VCaP (cell line): Measurements from ENCODE around the gene RBM38.

Experiments used
- H3K27ac ChIP-seq: fragments of 450-650 bp; 2 replicates; pipeline ENCODE4 v1.5.1; 2017
- TF ChIP-seq, protein P1 (sequence below): fragments of 450-650 bp; conservative IDR thresholded peaks from 2 replicates; pipeline ENCODE4 v1.5.1; 2017; ENCODE audit warnings: mild to moderate bottlenecking, moderate library complexity

RBM38 gene

DNA sequence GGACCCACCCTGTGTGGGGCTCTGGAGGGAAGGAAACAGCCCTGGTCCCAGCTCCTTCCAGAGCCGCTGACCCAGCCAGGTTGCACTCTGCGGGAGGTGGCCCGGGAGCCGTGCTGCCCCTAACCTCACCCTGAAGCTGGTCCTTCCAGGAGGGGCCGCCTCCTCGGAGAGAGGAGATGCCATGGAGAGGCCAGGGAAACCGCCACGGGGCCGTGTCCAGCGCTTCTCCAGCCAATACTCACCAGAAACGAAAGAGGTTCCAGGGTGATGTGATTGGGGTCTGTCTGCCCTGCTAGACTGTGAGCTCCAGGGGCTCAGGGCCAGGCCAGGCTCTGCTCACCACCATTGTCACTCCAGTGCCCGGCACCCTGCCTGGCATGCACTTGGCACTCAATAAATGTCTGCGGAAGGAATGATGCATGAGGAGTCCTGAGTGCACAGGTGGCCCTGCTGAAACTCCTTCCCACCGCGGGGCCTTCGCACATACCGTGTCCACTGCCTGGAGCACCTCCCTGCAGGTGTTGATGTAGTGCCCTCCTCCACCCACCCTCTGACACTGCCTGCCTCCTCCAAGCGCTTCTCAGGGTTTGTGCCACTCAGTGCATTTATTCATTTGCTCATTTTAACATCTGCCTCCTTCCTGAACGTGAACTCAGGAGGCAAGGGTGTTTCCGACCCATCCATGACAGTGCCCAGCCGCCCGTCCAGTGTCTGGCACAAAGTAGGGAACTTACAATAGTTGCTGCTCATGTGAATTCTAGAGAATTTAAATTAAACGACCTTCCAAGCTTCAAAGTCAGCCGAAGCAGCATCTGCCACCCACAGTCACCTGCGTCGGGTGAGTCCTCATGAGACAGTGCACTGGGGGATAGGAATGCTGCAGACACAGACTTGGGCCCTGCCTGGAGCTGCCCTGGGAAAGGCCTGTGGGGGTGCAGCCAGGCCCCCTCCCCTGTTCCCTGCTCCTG lies 30.3 kb downstream of the RBM38 start:
- no peak overlapping the region for H3K27ac ChIP-seq
- TF ChIP-seq, protein P1, sequence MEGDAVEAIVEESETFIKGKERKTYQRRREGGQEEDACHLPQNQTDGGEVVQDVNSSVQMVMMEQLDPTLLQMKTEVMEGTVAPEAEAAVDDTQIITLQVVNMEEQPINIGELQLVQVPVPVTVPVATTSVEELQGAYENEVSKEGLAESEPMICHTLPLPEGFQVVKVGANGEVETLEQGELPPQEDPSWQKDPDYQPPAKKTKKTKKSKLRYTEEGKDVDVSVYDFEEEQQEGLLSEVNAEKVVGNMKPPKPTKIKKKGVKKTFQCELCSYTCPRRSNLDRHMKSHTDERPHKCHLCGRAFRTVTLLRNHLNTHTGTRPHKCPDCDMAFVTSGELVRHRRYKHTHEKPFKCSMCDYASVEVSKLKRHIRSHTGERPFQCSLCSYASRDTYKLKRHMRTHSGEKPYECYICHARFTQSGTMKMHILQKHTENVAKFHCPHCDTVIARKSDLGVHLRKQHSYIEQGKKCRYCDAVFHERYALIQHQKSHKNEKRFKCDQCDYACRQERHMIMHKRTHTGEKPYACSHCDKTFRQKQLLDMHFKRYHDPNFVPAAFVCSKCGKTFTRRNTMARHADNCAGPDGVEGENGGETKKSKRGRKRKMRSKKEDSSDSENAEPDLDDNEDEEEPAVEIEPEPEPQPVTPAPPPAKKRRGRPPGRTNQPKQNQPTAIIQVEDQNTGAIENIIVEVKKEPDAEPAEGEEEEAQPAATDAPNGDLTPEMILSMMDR, result no peak

DNA sequence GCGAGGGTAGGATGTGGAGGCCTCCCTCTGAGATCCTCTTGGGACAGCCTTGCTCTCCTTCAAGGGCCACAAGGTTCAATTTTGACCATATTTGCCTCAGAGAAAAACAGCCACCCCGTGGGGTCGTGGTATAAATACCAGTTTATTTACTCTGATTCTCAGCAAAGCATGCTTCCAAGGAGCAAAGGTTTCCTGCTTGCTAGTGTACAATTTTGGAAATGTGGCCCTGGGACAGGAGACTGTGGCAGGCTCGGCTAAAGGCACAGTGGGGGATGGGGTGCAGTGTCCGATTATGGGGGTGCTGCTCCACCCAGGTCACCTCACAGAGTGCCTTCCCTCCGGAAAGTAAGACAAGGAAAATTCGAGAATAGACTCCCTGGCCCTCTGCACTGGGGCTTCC lies 31.1 kb downstream of the RBM38 start:
- TF ChIP-seq, protein P1, result no peak

DNA sequence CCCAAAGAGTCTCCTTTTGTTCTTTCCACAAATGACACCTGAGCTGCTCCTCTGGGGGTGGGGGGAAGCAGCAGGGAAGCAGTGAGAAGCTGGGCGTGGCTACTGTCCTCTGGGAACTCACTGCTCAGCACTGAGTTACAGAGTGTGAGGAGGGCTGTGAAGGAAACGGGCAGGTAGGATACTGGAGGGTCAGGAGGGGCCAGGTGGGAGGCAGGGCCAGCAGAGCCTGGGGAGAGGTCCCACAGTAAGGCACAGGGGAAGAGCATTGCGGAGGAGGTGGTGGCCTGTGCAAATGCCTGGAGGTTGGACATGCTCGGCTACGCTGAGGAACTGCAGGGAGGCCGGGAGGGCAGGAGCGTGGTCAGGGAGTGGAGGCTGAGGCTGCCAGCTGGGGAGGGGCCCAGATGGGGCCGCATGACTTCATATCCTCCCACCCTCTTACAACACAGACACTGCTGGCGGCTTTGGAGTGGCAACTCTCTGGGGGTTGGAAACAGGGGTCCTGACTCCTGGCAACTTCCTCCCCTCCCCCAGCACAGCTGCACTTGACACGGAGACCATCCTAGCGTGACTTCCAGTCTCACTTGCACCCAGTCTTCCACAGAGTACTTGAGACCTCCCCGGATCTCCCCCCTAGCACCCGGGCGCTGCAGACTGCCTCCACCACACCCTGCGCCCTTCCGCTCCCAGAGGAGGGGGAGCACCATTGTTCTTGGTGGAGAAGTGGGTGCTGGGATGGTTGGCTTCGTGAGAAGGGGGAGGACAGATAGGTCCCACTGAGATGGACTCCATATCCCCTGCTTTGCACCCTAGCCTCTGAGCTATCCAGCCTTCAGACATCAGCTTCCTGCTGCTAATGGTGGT lies 34.2 kb downstream of the RBM38 start:
- TF ChIP-seq, protein P1, result no peak
- H3K27ac ChIP-seq, result no peak overlapping the region

More for the DNA sequence above, 31.1 kb downstream of the RBM38 start:
- no peak overlapping the region for H3K27ac ChIP-seq

DNA sequence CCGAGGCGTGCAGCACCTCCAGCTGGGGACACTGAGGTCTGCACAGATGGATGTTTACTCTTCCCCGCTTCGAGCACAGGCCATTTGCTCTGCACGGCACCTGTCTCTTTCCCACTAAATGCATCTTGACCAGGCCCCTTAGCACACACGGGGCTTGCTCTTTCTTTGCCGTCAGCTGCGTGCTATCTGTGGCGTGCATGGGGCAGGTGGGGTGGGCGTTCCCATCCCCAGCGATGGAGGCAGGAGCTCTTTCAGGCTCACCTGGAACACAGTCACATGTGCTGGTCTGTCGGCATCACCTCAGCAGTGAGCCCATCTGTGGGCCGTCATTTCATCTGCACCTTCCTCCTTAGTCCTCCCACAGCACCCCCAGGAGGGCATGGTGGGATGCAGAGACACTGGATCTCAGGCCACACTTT lies 35.1 kb downstream of the RBM38 start:
- TF ChIP-seq, protein P1, result no peak
- H3K27ac ChIP-seq, result no peak overlapping the region

DNA sequence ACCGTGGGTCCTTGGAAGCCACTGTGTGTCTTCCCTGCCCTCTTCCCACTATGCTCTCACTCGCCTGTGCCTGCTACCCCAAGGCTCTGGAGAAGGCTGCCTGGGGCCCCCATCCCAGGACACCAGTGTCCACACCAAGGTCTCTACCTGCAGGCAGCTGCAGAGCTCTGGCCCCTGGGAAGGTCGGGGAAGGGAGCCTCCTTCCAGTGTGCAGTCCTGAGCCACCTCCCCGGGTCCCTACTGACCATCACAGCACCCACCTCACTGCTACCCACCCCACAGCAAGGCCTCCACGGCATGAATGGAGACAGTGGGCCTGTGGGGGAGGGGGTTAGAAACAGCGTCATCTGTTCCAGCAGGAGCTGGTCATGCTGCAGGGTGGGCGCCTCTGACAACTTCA lies 35.6 kb downstream of the RBM38 start:
- TF ChIP-seq, protein P1, result no peak
- no peak overlapping the region for H3K27ac ChIP-seq

DNA sequence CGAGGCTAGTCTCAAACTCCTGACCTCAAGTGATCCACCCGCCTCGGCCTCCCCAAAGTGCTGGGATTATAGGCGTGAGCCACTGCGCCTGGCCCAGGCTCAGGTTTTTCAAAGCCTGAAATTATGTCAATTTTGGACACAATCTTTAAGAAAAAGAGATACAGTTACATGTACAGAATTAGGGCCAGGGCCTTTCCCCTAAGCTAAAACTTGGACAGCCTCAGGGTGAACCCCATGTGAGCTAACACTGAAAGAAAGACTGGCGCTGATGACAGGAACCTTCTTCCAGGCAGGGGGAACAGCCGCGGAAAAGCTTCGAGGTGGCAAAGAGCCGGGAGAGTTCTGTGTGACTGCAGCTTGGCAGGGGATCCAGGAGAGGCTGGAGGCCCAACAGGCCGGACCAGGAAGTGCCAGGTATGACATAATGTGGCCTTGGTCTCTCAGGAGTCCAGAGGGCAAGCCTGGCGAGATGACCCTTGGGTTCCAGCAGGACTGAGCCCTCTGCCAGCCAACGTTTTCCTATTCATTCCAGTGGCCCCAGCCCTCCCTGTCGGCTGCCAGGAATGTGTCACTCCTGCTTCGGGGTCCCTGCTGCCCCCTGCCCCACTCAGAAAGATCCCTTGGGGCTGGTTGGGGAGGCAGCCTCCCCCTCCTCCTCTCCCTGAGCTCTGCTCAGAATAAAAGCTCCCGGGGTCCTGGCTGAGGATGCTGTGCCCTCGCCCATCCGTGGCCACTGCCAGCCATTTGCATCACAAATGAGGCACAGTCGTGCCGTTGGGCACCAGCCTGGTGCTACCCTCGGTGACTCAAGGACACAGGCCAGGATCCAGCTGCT lies 37.3 kb downstream of the RBM38 start:
- TF ChIP-seq, protein P1, result no peak
- no peak overlapping the region for H3K27ac ChIP-seq
